HG02970 (cell line): ENCODE results near the gene RASA1.
"Not testable (repeated sequence)": the region's sequence is repeated elsewhere in the genome, so short reads cannot be mapped to it uniquely, and the experiment has no call there.

Experiments used
- ATAC-seq: cut with Tn5 transposase; IDR thresholded peaks from one replicate; pipeline ENCODE4 v1.9.1; 2021; ENCODE audit warnings: mild to moderate bottlenecking, moderate library complexity, moderate number of reproducible peaks; ENCODE audit not compliant: unreplicated experiment, low FRiP score

RASA1 gene

GRCh38 chr5:87267574-87268125, at the start of gene RASA1:
TSS of gene RASA1 (plus strand) at chr5:87267883. CDS start at chr5:87268452, 569 bp downstream.
- ATAC-seq: peak; percentile 47

- ATAC-seq: no peak
Measured at GRCh38 chr5:87229780-87230179, 37.9 kb upstream of the RASA1 start.

GRCh38 chr5:87231037-87231808, 36.5 kb upstream of the RASA1 start:
- peak; percentile 90 for ATAC-seq

- no peak for ATAC-seq
Measured at GRCh38 chr5:87233143-87233542, 34.5 kb upstream of the RASA1 start.

- no peak for ATAC-seq
Measured at GRCh38 chr5:87241555-87241954, 26.1 kb upstream of the RASA1 start.

- ATAC-seq: no peak
Measured at GRCh38 chr5:87242242-87242641, 25.4 kb upstream of the RASA1 start.

- no peak for ATAC-seq
Measured at GRCh38 chr5:87243161-87243844, 24.4 kb upstream of the RASA1 start.

- ATAC-seq: no peak
Measured at GRCh38 chr5:87245451-87245850, 22.2 kb upstream of the RASA1 start.

- no peak for ATAC-seq
Measured at GRCh38 chr5:87246061-87246460, 21.6 kb upstream of the RASA1 start.

- ATAC-seq: no peak
Measured at GRCh38 chr5:87252283-87252605, 15.4 kb upstream of the RASA1 start.

- ATAC-seq: no peak
Measured at GRCh38 chr5:87254035-87254434, 13.6 kb upstream of the RASA1 start.

GRCh38 chr5:87258507-87258906, 9.2 kb upstream of the RASA1 start:
- ATAC-seq: no peak

- ATAC-seq: no peak
Measured at GRCh38 chr5:87260604-87261192, 7.0 kb upstream of the RASA1 start.

GRCh38 chr5:87263498-87263897, 4.2 kb upstream of the RASA1 start:
- no peak for ATAC-seq

- peak; percentile 16 for ATAC-seq
Measured at GRCh38 chr5:87266914-87267573, 639 bp upstream of the RASA1 start.

GRCh38 chr5:87268126-87268969, 665 bp downstream of the RASA1 start:
- peak; percentile 55 for ATAC-seq

- no peak for ATAC-seq
Measured at GRCh38 chr5:87268970-87269377, 1.3 kb downstream of the RASA1 start.

GRCh38 chr5:87270888-87271287, 3.2 kb downstream of the RASA1 start:
- ATAC-seq: not testable (repeated sequence)

- ATAC-seq: no peak
Measured at GRCh38 chr5:87276655-87277054, 9.0 kb downstream of the RASA1 start.

GRCh38 chr5:87277279-87277835, 9.7 kb downstream of the RASA1 start:
- ATAC-seq: no peak
